Immature natural killer cell (primary cell): Measurements from ENCODE around the gene COG4. TPM values are rescaled to one million over a fixed set of nuclear protein-coding genes. Genes with fewer than 3 reads are reported as not detected.

ENCODE experiments used
- DNase-seq, 3 donors: peaks; one replicate each; pipeline ENCODE4 v3.0.0; 2022; ENCODE audit warnings: mixed read lengths in 1 of 3
- H3K27ac Mint-ChIP-seq, 6 donors: one replicate each; pipeline ENCODE4 v1.8.0; 2020; ENCODE audit warnings: mixed read lengths in 6 of 6, mild to moderate bottlenecking in 5 of 6, inconsistent platforms in 4 of 6, moderate library complexity in 3 of 6
- H3K27me3 Mint-ChIP-seq, 3 donors: one replicate each; pipeline ENCODE4 v1.8.0; 2020 to 2021; ENCODE audit warnings: low read depth in 3 of 3, mild to moderate bottlenecking in 3 of 3, mixed read lengths in 3 of 3, moderate library complexity in 3 of 3, inconsistent platforms in 1 of 3
- H3K36me3 Mint-ChIP-seq, 3 donors: one replicate each; pipeline ENCODE4 v1.8.0; 2020; ENCODE audit warnings: mixed read lengths in 3 of 3, inconsistent platforms in 2 of 3, mild to moderate bottlenecking in 2 of 3
- H3K4me1 Mint-ChIP-seq, 2 donors: one replicate each; pipeline ENCODE4 v1.8.0; 2020; ENCODE audit warnings: inconsistent platforms in 2 of 2, mild to moderate bottlenecking in 2 of 2, mixed read lengths in 2 of 2, moderate library complexity in 1 of 2
- H3K4me3 Mint-ChIP-seq, 5 donors: one replicate each; pipeline ENCODE4 v1.8.0; 2020; ENCODE audit warnings: mild to moderate bottlenecking in 5 of 5, mixed read lengths in 5 of 5, inconsistent platforms in 3 of 5, moderate library complexity in 3 of 5
- H3K9me3 Mint-ChIP-seq, 6 donors: one replicate each; pipeline ENCODE4 v1.8.0; 2020; ENCODE audit warnings: mild to moderate bottlenecking in 6 of 6, mixed read lengths in 6 of 6, inconsistent platforms in 4 of 6, moderate library complexity in 3 of 6
- polyA plus RNA-seq, 3 donors: library from polyadenylated mRNA; unstranded; fragments of 300-500 nt; fragmentation: Illumina TruSeq; gene quantifications; one replicate each; pipeline ENCODE4 v1.2.3, GENCODE V29; 2021

COG4 gene
- polyA plus RNA-seq, 3 donors from 2014 or later = 42.3 to 54.6 (median 42.9) TPM

- H3K4me3 Mint-ChIP-seq = no peak overlapping the region
- H3K36me3 Mint-ChIP-seq = peaks cover 0 to 15% (median 0%) of the 10 kb centered on the region in 3 donors
- H3K9me3 Mint-ChIP-seq = no peaks in the 10 kb centered on the region
- H3K4me1 Mint-ChIP-seq = no peaks in the 10 kb centered on the region
- no peak for DNase-seq
- no peaks in the 10 kb centered on the region for H3K27me3 Mint-ChIP-seq
- no peak overlapping the region for H3K27ac Mint-ChIP-seq
These were observed 52.4 kb downstream of the COG4 start for GRCh38 chr16:70470927-70471341.

- Mint-ChIP-seq H3K27me3 (no peaks in the 10 kb centered on the region), H3K4me1 (no peaks in the 10 kb centered on the region), H3K36me3 (peaks cover 0 to 15% (median 0%) of the 10 kb centered on the region in 3 donors), H3K9me3 (no peaks in the 10 kb centered on the region), H3K27ac (no peak overlapping the region), H3K4me3 (no peak overlapping the region)
- DNase-seq = no peak
These were observed 53.0 kb downstream of the COG4 start for GRCh38 chr16:70470141-70470926.

- peak overlapping the region in 1 of 6 donors; percentile 31 for H3K27ac Mint-ChIP-seq
- H3K27me3 Mint-ChIP-seq = no peaks in the 10 kb centered on the region
- H3K4me1 Mint-ChIP-seq = no peaks in the 10 kb centered on the region
- H3K9me3 Mint-ChIP-seq = no peaks in the 10 kb centered on the region
- no peak overlapping the region for H3K4me3 Mint-ChIP-seq
- H3K36me3 Mint-ChIP-seq = peaks cover 0 to 18% (median 0%) of the 10 kb centered on the region in 3 donors
- DNase-seq = no peak
These were observed 54.4 kb downstream of the COG4 start for GRCh38 chr16:70468776-70469525.

GRCh38 chr16:70467608-70468007 lies 55.7 kb downstream of the COG4 start:
- Mint-ChIP-seq H3K9me3 (no peaks in the 10 kb centered on the region), H3K4me1 (no peaks in the 10 kb centered on the region), H3K27ac (peak overlapping the region in 1 of 6 donors; percentile 36), H3K4me3 (no peak overlapping the region), H3K27me3 (no peaks in the 10 kb centered on the region), H3K36me3 (peaks cover 0 to 17% (median 0%) of the 10 kb centered on the region in 3 donors)
- no peak for DNase-seq

GRCh38 chr16:70467113-70467512 lies 56.2 kb downstream of the COG4 start:
- DNase-seq = no peak
- Mint-ChIP-seq H3K4me3 (no peak overlapping the region), H3K9me3 (no peaks in the 10 kb centered on the region), H3K4me1 (no peaks in the 10 kb centered on the region), H3K27me3 (no peaks in the 10 kb centered on the region), H3K36me3 (peaks cover 0 to 17% (median 0%) of the 10 kb centered on the region in 3 donors), H3K27ac (no peak overlapping the region)

- peaks cover 0 to 17% (median 0%) of the 10 kb centered on the region in 3 donors for H3K36me3 Mint-ChIP-seq
- H3K27me3 Mint-ChIP-seq = no peaks in the 10 kb centered on the region
- peaks cover under 1 to 1% of the 10 kb centered on the region in 2 donors for H3K4me1 Mint-ChIP-seq
- no peak overlapping the region for H3K27ac Mint-ChIP-seq
- H3K9me3 Mint-ChIP-seq = no peaks in the 10 kb centered on the region
- no peak overlapping the region for H3K4me3 Mint-ChIP-seq
- no peak for DNase-seq
These were observed 56.6 kb downstream of the COG4 start for GRCh38 chr16:70466805-70467076.

GRCh38 chr16:70465999-70466804 lies 57.2 kb downstream of the COG4 start:
- no peak for DNase-seq
- H3K27ac Mint-ChIP-seq = no peak overlapping the region
- H3K9me3 Mint-ChIP-seq = no peaks in the 10 kb centered on the region
- peaks cover 0 to 17% (median 0%) of the 10 kb centered on the region in 3 donors for H3K36me3 Mint-ChIP-seq
- no peak overlapping the region for H3K4me3 Mint-ChIP-seq
- peaks cover 2 to 5% of the 10 kb centered on the region in 2 donors for H3K4me1 Mint-ChIP-seq
- no peaks in the 10 kb centered on the region for H3K27me3 Mint-ChIP-seq

- peaks cover 0 to 3% (median 0%) of the 10 kb centered on the region in 3 donors for H3K27me3 Mint-ChIP-seq
- DNase-seq = no peak
- H3K36me3 Mint-ChIP-seq = peaks cover 0 to 13% (median 0%) of the 10 kb centered on the region in 3 donors
- peaks cover 4 to 5% of the 10 kb centered on the region in 2 donors for H3K4me1 Mint-ChIP-seq
- no peaks in the 10 kb centered on the region for H3K9me3 Mint-ChIP-seq
- no peak overlapping the region for H3K4me3 Mint-ChIP-seq
- no peak overlapping the region for H3K27ac Mint-ChIP-seq
These were observed 60.1 kb downstream of the COG4 start for GRCh38 chr16:70463235-70463634.

- no peaks in the 10 kb centered on the region for H3K9me3 Mint-ChIP-seq
- H3K27me3 Mint-ChIP-seq = peaks cover 0 to 3% (median 0%) of the 10 kb centered on the region in 3 donors
- DNase-seq = peak in 2 of 3 donors; percentile 12 to 24
- peaks cover 0 to 7% (median 0%) of the 10 kb centered on the region in 3 donors for H3K36me3 Mint-ChIP-seq
- no peak overlapping the region for H3K4me3 Mint-ChIP-seq
- H3K27ac Mint-ChIP-seq = peak overlapping the region in 1 of 6 donors; percentile 20
- H3K4me1 Mint-ChIP-seq = peaks cover 4 to 11% of the 10 kb centered on the region in 2 donors
These were observed 62.6 kb downstream of the COG4 start for GRCh38 chr16:70460737-70461261.

GRCh38 chr16:70457446-70458166 lies 65.7 kb downstream of the COG4 start:
- H3K36me3 Mint-ChIP-seq = no peaks in the 10 kb centered on the region
- no peaks in the 10 kb centered on the region for H3K9me3 Mint-ChIP-seq
- no peak for DNase-seq
- peak overlapping the region in 2 of 6 donors; percentile 41 to 66 for H3K27ac Mint-ChIP-seq
- H3K27me3 Mint-ChIP-seq = peaks cover 0 to 3% (median 2%) of the 10 kb centered on the region in 3 donors
- peak overlapping the region in 2 of 5 donors; percentile 29 to 33 for H3K4me3 Mint-ChIP-seq
- H3K4me1 Mint-ChIP-seq = peaks cover 19% of the 10 kb centered on the region in 2 donors

GRCh38 chr16:70455910-70456309 lies 67.4 kb downstream of the COG4 start:
- peaks cover 14 to 15% of the 10 kb centered on the region in 2 donors for H3K4me1 Mint-ChIP-seq
- no peak for DNase-seq
- H3K36me3 Mint-ChIP-seq = no peaks in the 10 kb centered on the region
- H3K27me3 Mint-ChIP-seq = peaks cover 0 to 3% (median 2%) of the 10 kb centered on the region in 3 donors
- H3K27ac Mint-ChIP-seq = peak overlapping the region in 2 of 6 donors; percentile 0 to 62
- no peaks in the 10 kb centered on the region for H3K9me3 Mint-ChIP-seq
- peak overlapping the region in 4 of 5 donors; percentile 54 to 92 (median 74) for H3K4me3 Mint-ChIP-seq

- DNase-seq = peak; percentile 80 to 85 (median 83)
- peak within 1 kb of the TSS; percentile 78 to 93 (median 88) for H3K27ac Mint-ChIP-seq
- no peaks in the 10 kb centered on the region for H3K9me3 Mint-ChIP-seq
- peaks cover 0 to 2% (median 0%) of the 10 kb centered on the region in 3 donors for H3K27me3 Mint-ChIP-seq
- peaks cover 14 to 15% of the 10 kb centered on the region in 2 donors for H3K4me1 Mint-ChIP-seq
- peak within 1 kb of the TSS; percentile 91 to 95 (median 92) for H3K4me3 Mint-ChIP-seq
- H3K36me3 Mint-ChIP-seq = peaks cover 0 to under 1% (median 0%) of the 10 kb centered on the region in 3 donors
These were observed 68.9 kb downstream of the COG4 start, which contains the start of gene FCSK for GRCh38 chr16:70454222-70455034. FCSK (plus strand) TSS chr16:70454595; CDS start chr16:70463191, 8,596 bp downstream.
